Fibroblast of villous mesenchyme (primary cell): ENCODE measurements around the gene ZNF677. TPM values are rescaled to one million over a fixed set of nuclear protein-coding genes. Genes with fewer than 3 reads are reported as not detected.
A peak's percentile ranks its signal among the peaks of the same experiment; 100 is the strongest.
"Not testable (repeated sequence)": the region's sequence is repeated elsewhere in the genome, so short reads cannot be mapped to it uniquely, and the experiment has no call there.

Source experiments
- DNase-seq: peaks from one replicate; pipeline ENCODE4 v3.0.0-alpha.2; 2010; ENCODE audit warnings: low read depth
- H3K4me3 ChIP-seq: 2 replicates; pipeline ENCODE4 v1.5.1; 2011; ENCODE audit warnings: low read depth, mild to moderate bottlenecking, low read length
- CTCF ChIP-seq: IDR thresholded peaks from 2 replicates; pipeline ENCODE4 v1.5.1; 2012; ENCODE audit warnings: low read depth, mild to moderate bottlenecking, low read length; ENCODE audit not compliant: insufficient read depth
- total RNA-seq: library from RNA; depleted of rRNA; stranded (reverse); fragments of >200 nt; gene quantifications from 2 replicates; pipeline ENCODE4 v1.2.3, GENCODE V29; 2012

ZNF677 gene
- total RNA-seq, 1 donor: 16.4 TPM

- peak; percentile 95 for DNase-seq
- no peak for TF ChIP-seq CTCF
- peak overlapping the region; percentile 87 for H3K4me3 ChIP-seq
Observed at GRCh38 chr19:53196777-53197396, 57.8 kb downstream of the ZNF677 start.

- TF ChIP-seq CTCF: peak; percentile 96
- no peak overlapping the region for H3K4me3 ChIP-seq
- DNase-seq: peak; percentile 83
Observed at GRCh38 chr19:53195265-53195903, 59.3 kb downstream of the ZNF677 start.

GRCh38 chr19:53193535-53194222 lies 61.0 kb downstream of the ZNF677 start:
- no peak for TF ChIP-seq CTCF
- peak overlapping the region; percentile 82 for H3K4me3 ChIP-seq
- DNase-seq: no peak

- no peak for TF ChIP-seq CTCF
- DNase-seq: peak; percentile 87
- H3K4me3 ChIP-seq: peak within 1 kb of the TSS; percentile 82
Observed at GRCh38 chr19:53192771-53193534, 61.7 kb downstream of the ZNF677 start, which contains the start of gene ZNF665. Gene ZNF665 (minus strand): TSS chr19:53193358. CDS start chr19:53182898, 10,460 bp downstream.

- H3K4me3 ChIP-seq: no peak overlapping the region
- DNase-seq: no peak
- TF ChIP-seq CTCF: no peak
Observed at GRCh38 chr19:53190253-53190652, 64.4 kb downstream of the ZNF677 start.

- H3K4me3 ChIP-seq, DNase-seq: not testable (repeated sequence)
Observed at GRCh38 chr19:53189691-53190198, 64.9 kb downstream of the ZNF677 start.

Other genes starting within 250 kb of the ZNF677 start
- not detected in 2 replicates for gene ERVV-1, start 241.0 kb downstream of the ZNF677 start, total RNA-seq
- gene ERVV-2, start 210.1 kb downstream of the ZNF677 start, total RNA-seq: not detected in 2 replicates
- gene ZNF160, start 151.5 kb downstream of the ZNF677 start, total RNA-seq: 25.4 and 31.1 TPM in 2 replicates
- 2.2 and 2.6 TPM in 2 replicates for gene ZNF415, start 122.0 kb downstream of the ZNF677 start, total RNA-seq
- 6.8 and 7.8 TPM in 2 replicates for gene ZNF347, start 95.8 kb downstream of the ZNF677 start, total RNA-seq
- 0.32 and 0.86 TPM in 2 replicates for gene ZNF665, start 61.5 kb downstream of the ZNF677 start, total RNA-seq
- under 0.01 TPM in 1 of 2 replicates, not detected in the other for gene VN1R2, start 3.4 kb upstream of the ZNF677 start, total RNA-seq
- not detected in 2 replicates for gene VN1R4, start 12.8 kb upstream of the ZNF677 start, total RNA-seq
- 5.5 and 9.5 TPM in 2 replicates for gene ZNF845, start 78.9 kb upstream of the ZNF677 start, total RNA-seq
- gene ZNF525, start 110.8 kb upstream of the ZNF677 start, total RNA-seq: 1.7 and 2.6 TPM in 2 replicates
- 9.7 and 14.2 TPM in 2 replicates for gene ZNF765, start 140.3 kb upstream of the ZNF677 start, total RNA-seq
- gene ZNF761, start 177.1 kb upstream of the ZNF677 start, total RNA-seq: 8.7 and 13.8 TPM in 2 replicates
- gene ZNF813, start 212.9 kb upstream of the ZNF677 start, total RNA-seq: 1.9 and 3.0 TPM in 2 replicates